ENCODE measurements around the gene VAMP7. TPM values are rescaled to one million over a fixed set of nuclear protein-coding genes. Genes with fewer than 3 reads are reported as not detected.

VAMP7 gene
- total and polyA plus RNA-seq, 2 of the 8 experiments (the other 6 are each of a cell fraction or from before 2014, with no cell fraction given) = 14.2 to 22.1 TPM

- Histone ChIP-seq H3K79me1 (ENCODE audit: low read depth, low read length) (no peaks in the 10 kb centered on the region), H3K23me2 (ENCODE audit: low read depth, low read length) (no peaks in the 10 kb centered on the region), H3K4me3 (ENCODE audit: extremely low read depth in 1 of 4, insufficient read depth in 2 of 4, low read depth in 3 of 4, low read length in 4 of 4) (no peak overlapping the region), H3K27ac (ENCODE audit: low read depth, low read length) (no peak overlapping the region), H3K56ac (replicated peaks; ENCODE audit: insufficient read length, low read depth, low read length) (no peak overlapping the region), H4K20me1 (replicated peaks in 1 of 2; ENCODE audit: control insufficient read depth in 1 of 2, insufficient read depth in 2 of 2, low read length in 2 of 2) (peaks cover 0 to 3% of the 10 kb centered on the region in 2 experiments), H3K23ac (ENCODE audit: insufficient read length) (no peak overlapping the region), H3K4me2 (ENCODE audit: insufficient read depth in 1 of 2, low read depth in 2 of 2, low read length in 2 of 2) (no peak overlapping the region), H3K36me3 (ENCODE audit: control insufficient read depth in 2 of 4, insufficient read depth in 4 of 4, low read length in 3 of 4) (peaks cover 0 to 7% (median 1%) of the 10 kb centered on the region in 4 experiments; a peak in 3 of 8 replicates), H4K8ac (ENCODE audit: extremely low read depth, insufficient read depth, low read length) (no peak overlapping the region), H3K14ac (ENCODE audit: insufficient read length) (no peak overlapping the region), H3K9ac (replicated peaks in 1 of 4; ENCODE audit: extremely low read depth in 1 of 4, low read depth in 3 of 4, low read length in 3 of 4) (no peak overlapping the region), H3K79me2 (ENCODE audit: control insufficient read depth in 1 of 2, insufficient read depth in 2 of 2, low read length in 2 of 2) (peaks cover 0 to 2% of the 10 kb centered on the region in 2 experiments; a peak in 1 of 4 replicates), H2BK20ac (ENCODE audit: low read length) (no peak overlapping the region), H2BK12ac (ENCODE audit: low read depth, low read length) (no peak overlapping the region), H3K4ac (replicated peaks; ENCODE audit: insufficient read length, low read depth, low read length) (no peak overlapping the region), H4K5ac (ENCODE audit: insufficient read length, low read depth, low read length) (no peak overlapping the region), H2BK15ac (ENCODE audit: low read length) (no peak overlapping the region), H4K91ac (replicated peaks; ENCODE audit: insufficient read length, low read length) (no peak overlapping the region), H2BK5ac (ENCODE audit: low read depth, low read length) (no peak overlapping the region), H2AFZ (ENCODE audit: low read length) (no peak overlapping the region), H3K18ac (ENCODE audit: extremely low read depth, low read length) (no peak overlapping the region), H3K4me1 (replicated peaks in 1 of 4; ENCODE audit: control insufficient read depth in 3 of 4, insufficient read depth in 4 of 4, low read length in 3 of 4) (no peaks in the 10 kb centered on the region), H2BK120ac (replicated peaks; ENCODE audit: low read depth, low read length) (no peak overlapping the region), H3K27me3 (replicated peaks in 1 of 4; ENCODE audit: control insufficient read depth in 3 of 4, extremely low read depth in 1 of 4, insufficient read depth in 3 of 4, low read length in 3 of 4) (no peaks in the 10 kb centered on the region), H3K9me3 (ENCODE audit: insufficient read depth in 2 of 2, low read depth in 1 of 2, low read length in 1 of 2) (peaks cover 8 to 63% of the 10 kb centered on the region in 2 experiments; a peak in 3 of 4 replicates), H2AK5ac (ENCODE audit: low read depth, low read length) (no peak overlapping the region)
- TF ChIP-seq CTBP2 (IDR thresholded peaks at IDR 0.05; ENCODE audit: borderline replicate concordance, insufficient read depth, insufficient read length, low read length) (no peak), JUND (IDR thresholded peaks at IDR 0.05; ENCODE audit: low read length) (0 out of 2 replicates have a peak, but pooled peaks have one; percentile 41)
- FAIRE-seq (no peak), DNase-seq (ENCODE audit: low read depth in 1 of 2, low spot score in 2 of 2) (no peak)
- ChIA-PET CTCF (ENCODE audit: partially characterized antibody) (no interaction called here), POLR2A (ENCODE audit: partially characterized antibody) (no interaction called here)
- 82% methylated on average over 3 of the region's 3 CpGs; no CpG with 5 or more reads in 1 of the 2 experiments for WGBS, 2 experiments (ENCODE audit: extremely low coverage in 1 of 2, insufficient coverage in 1 of 2, insufficient read length in 1 of 2, insufficient replicate concordance in 2 of 2, low coverage in 1 of 2, low lambda C conversion rate in 2 of 2, missing lambda C conversion rate in 1 of 2)
Observed at GRCh38 chrX:155888139-155888538, 7.0 kb downstream of the VAMP7 start.
